HG02588 (cell line): Measurements from ENCODE around the gene RUNX2.

Experiments
- ATAC-seq: cut with Tn5 transposase; IDR thresholded peaks from one replicate; pipeline ENCODE4 v1.9.1; 2021; ENCODE audit warnings: mild to moderate bottlenecking, moderate library complexity; ENCODE audit not compliant: unreplicated experiment

RUNX2 gene

GRCh38 chr6:45400021-45400420, 71.9 kb downstream of the RUNX2 start:
- no peak for ATAC-seq

- ATAC-seq, result no peak
These were observed 83.8 kb downstream of the RUNX2 start for GRCh38 chr6:45411959-45412358.

GRCh38 chr6:45415315-45415714, 87.2 kb downstream of the RUNX2 start:
- ATAC-seq, result no peak

DNA sequence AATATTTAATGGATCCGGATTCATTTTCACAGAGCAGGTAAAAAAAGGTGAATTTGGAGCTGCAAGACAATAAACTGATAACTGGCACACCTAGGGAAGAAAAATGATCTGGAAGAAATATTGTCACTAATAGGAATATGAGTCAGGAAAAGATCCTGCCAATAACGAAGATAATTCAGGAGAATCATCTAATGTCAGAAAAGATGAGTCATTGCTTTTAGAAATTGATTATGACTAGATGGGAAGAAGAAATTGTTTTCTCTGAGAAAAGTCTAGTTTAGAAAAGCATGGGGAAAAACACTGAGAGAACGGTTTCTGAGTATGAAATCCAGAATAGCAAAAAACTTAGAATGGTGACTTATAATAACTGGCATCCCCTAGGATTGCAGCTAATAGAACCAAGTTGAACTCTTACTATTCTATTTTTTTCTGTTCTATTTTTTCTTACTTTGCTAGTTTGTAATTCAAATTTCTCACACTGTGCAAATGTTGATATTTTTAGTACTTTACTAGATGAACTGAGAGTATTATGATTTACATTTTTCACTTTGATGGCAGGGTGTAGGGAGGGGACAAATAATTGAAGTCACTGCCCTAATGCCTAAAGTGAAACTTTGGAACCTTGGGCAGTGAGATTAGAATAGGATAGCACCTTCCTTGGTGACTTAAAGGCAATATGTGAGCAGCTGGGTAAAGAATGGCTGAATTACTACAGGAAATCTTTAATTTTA, 87.8 kb downstream of the RUNX2 start:
- ATAC-seq, result no peak

- ATAC-seq, result no peak
These were observed 88.6 kb downstream of the RUNX2 start for GRCh38 chr6:45416700-45417099.

DNA sequence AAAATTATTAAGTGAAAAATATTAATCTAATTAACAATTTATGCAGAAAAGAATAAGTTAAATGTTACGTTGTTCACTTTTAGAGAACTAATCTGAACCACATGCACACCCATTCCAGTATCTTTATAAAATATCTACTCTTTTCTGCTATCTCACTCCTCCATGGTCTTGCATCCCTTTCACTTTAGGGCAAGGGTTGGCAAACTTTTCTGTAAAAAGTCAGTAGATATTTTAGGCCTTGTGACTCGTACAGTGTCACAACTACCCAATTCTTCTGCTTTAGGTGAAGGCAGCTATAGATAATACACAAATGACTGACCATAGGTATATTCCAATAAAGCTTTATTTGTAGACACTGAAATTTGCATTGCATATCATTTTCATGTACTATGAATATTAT, 89.3 kb downstream of the RUNX2 start:
- ATAC-seq, result no peak

GRCh38 chr6:45419571-45420082, 91.5 kb downstream of the RUNX2 start:
- ATAC-seq, result no peak

DNA sequence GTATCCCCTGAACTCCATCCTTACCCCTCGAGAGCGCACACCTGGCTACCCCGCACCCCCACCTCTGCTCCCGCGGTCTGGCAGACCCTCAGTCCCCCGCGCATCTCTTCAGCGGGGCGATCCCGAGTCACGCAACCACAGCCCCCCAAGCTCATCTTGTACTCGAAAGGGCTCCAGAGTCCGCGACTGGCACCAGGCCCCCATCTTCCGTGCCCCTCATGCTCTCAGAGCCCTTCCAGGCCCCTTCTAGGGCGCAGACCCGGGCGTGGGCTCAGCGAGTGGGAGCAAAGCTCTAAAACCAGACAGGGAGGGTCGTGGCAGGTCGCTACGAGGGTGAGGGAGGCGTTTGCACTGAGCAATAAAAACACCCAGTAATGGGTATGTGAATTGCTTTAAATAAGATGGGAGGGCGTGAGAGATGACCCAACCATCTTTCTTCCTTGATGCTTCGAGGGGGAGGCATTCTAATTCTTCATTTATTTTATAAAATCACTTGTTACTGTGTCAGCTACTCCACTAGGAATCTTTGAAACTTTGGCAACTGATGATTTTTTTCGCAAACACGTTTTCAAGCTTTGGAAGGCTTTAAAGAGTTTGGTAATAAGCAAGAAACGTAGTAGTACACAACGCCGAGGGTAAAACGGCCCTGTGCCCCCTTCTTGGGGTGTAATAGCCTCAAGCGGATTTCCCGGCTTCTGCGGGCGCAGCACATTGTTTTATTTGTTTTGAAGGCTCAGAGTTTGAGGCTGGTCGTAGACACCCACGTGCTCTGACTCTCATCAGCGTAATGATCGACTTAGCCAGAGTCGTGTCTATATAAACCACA, 92.2 kb downstream of the RUNX2 start:
- no peak for ATAC-seq

DNA sequence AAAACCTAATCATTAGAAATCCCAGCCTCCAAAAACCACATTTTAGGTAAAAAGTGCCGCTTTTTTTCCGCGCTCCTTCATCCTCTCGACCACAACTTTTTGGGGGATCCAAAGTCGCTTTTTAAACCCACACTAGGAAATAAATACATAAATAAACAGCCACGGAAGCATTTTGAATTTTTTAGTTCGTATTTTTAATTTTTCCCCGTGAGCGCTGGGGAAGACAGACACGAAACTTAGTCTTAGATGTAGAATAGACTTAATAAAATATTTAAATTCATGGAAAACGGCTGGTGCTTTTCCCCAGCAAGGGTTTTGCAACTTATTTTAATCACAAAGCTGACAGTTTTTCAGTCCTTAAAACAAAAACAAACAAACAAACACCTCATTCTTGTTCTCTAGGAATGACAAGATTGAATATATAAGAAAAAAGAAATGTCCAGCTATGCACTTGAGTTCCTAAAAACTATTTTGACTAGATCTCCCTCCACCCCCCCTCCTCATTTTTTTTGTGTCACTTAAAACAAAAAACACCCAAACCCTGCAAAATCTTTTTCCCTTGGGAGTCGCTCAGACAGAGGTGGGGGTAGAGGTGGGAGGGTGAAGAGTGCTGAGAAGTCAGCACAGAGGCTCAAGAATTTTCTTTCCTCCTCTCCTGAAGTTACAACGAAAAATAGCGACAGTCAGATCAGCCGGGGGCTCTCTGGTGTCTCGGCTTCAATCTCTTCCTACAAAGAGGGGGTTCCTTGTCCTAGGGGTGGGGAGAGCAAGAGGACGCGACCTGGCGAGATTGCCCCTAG, 93.0 kb downstream of the RUNX2 start:
- no peak for ATAC-seq

DNA sequence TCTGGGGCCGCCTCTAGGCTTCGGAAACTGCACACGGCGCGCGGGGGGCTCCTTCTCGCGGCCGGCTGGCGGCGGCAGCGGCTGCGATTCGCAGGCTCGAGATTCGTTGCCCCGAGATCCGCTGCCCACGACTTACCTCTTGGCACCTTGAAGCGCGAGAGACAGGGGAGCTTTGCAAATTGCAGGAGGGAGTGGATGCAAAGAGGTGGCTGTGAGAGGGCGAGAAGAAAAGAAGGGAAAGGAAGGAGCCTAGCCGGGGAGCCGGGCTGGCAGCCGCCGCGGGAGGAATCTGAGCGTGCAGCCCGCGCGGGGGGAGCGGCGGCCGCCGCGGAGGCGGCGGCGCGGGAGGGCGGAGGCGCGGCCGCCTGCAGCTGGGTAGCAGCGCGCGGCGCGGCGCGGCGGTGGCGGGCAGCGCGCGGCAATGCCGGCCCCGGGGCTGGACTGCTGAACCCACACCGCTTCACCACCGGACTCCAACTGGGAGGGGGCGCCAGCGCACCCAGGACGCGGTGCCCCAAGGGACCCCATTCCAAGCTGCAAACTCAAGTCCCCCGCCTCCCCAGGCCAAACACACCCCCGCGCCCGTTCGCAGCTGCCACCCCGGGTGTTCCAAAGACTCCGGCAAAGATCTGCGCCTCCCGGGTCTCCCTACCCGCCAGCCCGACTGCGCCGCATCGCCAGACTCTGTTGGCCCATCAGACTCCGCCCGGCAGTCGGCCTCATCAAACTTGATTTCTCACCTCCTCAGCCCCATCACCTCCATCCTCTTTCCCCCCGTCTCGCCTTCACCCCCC, 93.8 kb downstream of the RUNX2 start:
- no peak for ATAC-seq

DNA sequence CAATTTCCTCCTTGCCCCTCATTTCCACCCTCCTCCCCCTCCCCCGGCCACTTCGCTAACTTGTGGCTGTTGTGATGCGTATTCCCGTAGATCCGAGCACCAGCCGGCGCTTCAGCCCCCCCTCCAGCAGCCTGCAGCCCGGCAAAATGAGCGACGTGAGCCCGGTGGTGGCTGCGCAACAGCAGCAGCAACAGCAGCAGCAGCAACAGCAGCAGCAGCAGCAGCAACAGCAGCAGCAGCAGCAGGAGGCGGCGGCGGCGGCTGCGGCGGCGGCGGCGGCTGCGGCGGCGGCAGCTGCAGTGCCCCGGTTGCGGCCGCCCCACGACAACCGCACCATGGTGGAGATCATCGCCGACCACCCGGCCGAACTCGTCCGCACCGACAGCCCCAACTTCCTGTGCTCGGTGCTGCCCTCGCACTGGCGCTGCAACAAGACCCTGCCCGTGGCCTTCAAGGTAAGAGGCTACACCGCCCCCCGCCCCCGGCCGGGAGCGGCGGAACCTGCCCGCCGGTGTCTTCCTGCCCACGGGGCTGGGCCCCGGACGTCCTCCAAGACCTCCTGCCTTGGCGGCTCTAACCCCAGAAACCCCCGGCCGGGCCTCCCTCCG, 94.5 kb downstream of the RUNX2 start:
- no peak for ATAC-seq

DNA sequence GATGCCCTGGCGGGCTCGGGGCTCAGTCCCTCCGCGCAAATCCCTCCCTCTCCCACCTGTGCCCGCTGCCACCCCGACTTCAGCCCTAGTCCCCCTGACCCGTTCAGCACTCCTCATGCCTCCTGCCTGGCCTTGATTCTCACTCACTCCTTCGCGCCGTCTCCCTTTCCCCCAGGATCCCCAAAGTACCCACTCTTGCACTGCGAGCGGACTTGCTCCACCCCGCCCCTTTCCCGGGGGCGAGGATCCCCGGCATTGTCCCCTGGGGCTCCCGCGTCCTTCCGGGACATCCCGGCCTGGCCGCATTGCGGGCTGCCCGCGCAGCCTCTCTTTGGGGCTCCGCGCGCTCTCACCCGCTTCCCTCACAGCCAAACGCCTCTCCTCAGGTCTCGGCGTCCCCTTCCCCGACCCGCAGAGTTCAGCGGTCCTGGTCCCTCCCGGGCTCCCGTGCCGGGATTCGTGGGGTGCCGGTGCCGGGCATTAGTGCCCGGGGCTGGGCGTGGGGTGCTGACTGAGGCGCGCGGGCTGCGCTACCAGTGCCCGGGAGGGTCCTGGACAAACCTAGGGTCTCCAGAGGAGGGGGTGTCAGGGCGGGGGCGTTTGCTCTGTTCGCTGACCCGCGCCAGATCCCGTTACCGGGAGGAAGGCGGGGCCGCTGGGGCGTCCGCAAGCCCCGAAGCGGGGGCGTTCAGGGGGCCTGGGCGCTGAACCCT, 95.1 kb downstream of the RUNX2 start:
- no peak for ATAC-seq

DNA sequence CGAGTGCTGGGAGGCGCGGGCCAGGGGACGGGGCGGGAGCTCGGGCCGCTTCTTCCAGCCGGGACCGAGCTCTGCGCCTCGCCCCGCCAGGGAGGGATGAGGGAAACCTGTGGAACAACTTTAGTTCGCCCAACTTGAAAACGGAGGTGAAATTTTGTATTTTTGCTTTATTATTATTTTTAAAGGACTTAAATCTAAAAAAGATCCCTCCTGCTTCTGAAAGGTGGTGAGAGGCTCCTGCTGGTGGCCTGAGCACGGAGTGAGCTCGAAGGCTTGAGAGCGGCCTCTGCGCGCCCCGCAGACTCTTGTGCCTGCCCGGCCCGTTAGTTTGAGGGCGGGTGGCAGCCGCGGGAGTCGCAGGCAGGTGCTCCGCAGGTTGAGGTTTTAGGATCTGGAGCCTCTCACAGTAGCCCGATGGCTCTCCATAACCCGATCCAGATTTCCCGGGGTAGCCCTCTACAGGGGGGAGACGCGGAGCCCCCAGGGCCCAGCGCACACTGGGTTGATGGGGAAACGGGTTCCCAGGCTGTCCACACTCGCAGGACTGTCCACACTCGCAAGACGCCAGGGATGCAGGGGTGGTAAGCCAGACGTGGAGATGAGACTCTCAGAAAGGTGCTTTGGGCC, 95.8 kb downstream of the RUNX2 start:
- no peak for ATAC-seq

GRCh38 chr6:45424451-45424861, 96.3 kb downstream of the RUNX2 start:
- ATAC-seq, result no peak

DNA sequence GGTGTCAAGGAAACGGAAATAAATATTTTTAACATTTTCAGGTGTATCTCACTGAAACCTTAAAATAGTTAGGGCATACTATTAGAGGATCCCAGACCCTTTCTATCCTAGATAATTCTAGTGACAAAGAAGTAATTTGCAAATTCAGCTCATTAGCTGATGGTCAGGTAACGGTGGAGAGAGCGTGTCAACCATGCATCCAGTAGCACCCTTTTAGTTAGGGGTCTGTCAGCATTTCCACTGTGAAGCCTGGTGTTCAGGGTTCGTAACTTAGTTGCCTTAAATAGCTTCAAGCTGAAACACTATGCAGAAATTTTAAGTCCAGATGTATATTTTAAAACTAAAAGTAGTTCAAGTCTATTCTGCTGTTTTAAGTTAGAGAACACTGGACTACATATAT, 98.1 kb downstream of the RUNX2 start:
- no peak for ATAC-seq

DNA sequence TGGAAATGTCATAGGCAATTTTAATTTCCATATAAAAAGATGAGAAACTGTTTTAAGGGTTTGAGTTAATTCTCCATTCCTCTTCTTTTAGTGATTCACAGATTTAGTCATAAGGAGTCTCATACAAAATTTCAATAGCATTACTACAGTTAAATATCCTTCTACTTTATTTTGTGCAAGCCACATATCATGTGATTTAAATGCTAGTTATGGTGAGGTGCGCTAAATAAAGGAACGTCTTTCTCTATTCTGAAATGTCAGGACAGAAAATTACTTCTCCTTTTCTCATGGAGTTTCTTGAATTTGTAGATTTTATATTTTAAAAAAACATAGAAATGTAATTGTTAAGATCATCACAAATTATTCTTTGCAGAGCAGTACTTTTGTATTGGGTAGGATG, 99.6 kb downstream of the RUNX2 start:
- ATAC-seq, result no peak

DNA sequence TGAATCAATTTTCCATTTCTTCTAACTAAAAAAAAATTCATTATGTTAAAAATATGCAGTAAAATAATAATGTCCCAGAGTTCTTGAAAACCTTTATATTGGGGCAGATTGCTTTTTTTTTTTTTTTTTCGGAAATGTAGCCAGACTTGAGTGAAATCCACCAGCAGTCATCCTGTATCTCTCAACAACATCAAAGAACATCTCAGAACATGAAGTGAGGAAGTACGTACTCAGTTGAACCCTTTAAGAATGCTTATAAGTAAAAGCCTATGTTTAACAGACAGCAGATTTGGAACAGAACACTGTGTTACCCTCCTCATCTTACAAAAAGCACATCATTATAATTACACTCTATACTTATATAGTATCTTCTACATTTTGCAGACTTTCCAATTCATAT, 100.6 kb downstream of the RUNX2 start:
- no peak for ATAC-seq

DNA sequence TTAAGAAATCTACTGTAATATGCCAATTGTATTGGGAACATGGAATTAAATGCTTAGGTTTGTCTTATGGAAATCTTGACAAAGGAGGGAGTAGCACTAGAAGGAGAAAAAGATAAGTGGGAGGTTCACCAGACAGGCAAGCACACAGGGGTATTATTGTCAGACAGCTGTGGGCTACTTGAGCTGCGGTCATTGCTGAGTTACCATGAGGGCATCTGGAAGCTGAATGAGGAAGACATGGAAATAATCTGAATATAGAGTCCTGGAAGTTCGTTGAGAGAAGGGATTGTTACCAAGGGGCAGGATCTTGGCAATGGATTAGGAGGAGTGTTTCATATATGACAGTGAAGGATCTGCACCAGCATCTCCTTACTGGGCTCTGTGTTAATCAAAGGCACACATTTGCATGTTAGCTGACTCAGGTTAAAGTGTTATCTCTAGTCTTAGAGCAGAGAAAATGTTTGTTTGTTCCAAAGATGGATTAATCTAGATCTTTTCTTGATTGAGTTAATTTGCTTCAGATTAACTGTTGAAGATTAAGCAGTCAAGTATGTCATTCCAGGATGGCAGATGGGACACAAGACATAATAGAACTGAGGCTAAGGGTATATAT, 102.6 kb downstream of the RUNX2 start:
- no peak for ATAC-seq
